Caco-2 (cell line): ENCODE measurements around the gene NFIC. TPM values are rescaled to one million over a fixed set of nuclear protein-coding genes. Genes with fewer than 3 reads are reported as not detected.

Source experiments
- BruUV-seq: library from RNA; stranded (reverse); fragments of 400-500 nt; replicated peaks from 2 replicates; lab custom pipeline; 2021; lab: Mats Ljungman, UMichigan
- CTCF ChIA-PET: fragments of 300-600 bp; sonication (Branson Sonifier 250); formaldehyde crosslinking; loops from one replicate; lab custom pipeline; 2022; ENCODE audit warnings: antibody characterized with exemption; lab: Charles Lee
- POLR2A ChIA-PET: fragments of 300-600 bp; sonication (Branson Sonifier 250); formaldehyde crosslinking; loops from one replicate; lab custom pipeline; 2022; ENCODE audit warnings: antibody characterized with exemption; lab: Charles Lee
- DNase-seq, 2 experiments: peaks; one replicate each; pipeline versions ENCODE4 v3.0.0 to v3.0.0-alpha.2; 2020 to 2022
- H3K27me3 ChIP-seq: replicated peaks from 2 replicates; pipeline ENCODE4 v1.6.0; 2011; ENCODE audit warnings: low read length; ENCODE audit not compliant: control insufficient read depth, insufficient read depth
- H3K36me3 ChIP-seq: 2 replicates; pipeline ENCODE4 v1.5.1; 2011; ENCODE audit warnings: low read length; ENCODE audit not compliant: control insufficient read depth, insufficient read depth
- H3K4me1 ChIP-seq: fragments of 250-450 bp; sonication (Bioruptor Pico); 2 replicates; pipeline ENCODE4 v1.5.1; 2020; ENCODE audit warnings: mild to moderate bottlenecking
- H3K4me3 ChIP-seq: 2 replicates; pipeline ENCODE4 v1.5.1; 2011; ENCODE audit warnings: low read depth, mild to moderate bottlenecking, control low read depth, low read length
- H3K9me3 ChIP-seq: fragments of 250-450 bp; sonication (Bioruptor Pico); 2 replicates; pipeline ENCODE4 v1.5.1; 2020; ENCODE audit warnings: mild to moderate bottlenecking, moderate library complexity
- H3K27ac Mint-ChIP-seq: one replicate; pipeline ENCODE4 v1.8.0; 2022; ENCODE audit warnings: mixed read lengths; ENCODE audit not compliant: unreplicated experiment
- H3K27me3 Mint-ChIP-seq: one replicate; pipeline ENCODE4 v1.8.0; 2022; ENCODE audit warnings: mixed read lengths; ENCODE audit not compliant: insufficient read depth, unreplicated experiment
- H3K36me3 Mint-ChIP-seq: one replicate; pipeline ENCODE4 v1.8.0; 2022; ENCODE audit warnings: mild to moderate bottlenecking, mixed read lengths; ENCODE audit not compliant: insufficient read depth, unreplicated experiment
- H3K4me1 Mint-ChIP-seq: one replicate; pipeline ENCODE4 v1.8.0; 2022; ENCODE audit warnings: low read depth, mixed read lengths; ENCODE audit not compliant: unreplicated experiment
- H3K4me3 Mint-ChIP-seq: one replicate; pipeline ENCODE4 v1.8.0; 2022; ENCODE audit warnings: mild to moderate bottlenecking, moderate library complexity, mixed read lengths; ENCODE audit not compliant: unreplicated experiment
- H3K9me3 Mint-ChIP-seq: one replicate; pipeline ENCODE4 v1.8.0; 2022; ENCODE audit warnings: mixed read lengths; ENCODE audit not compliant: unreplicated experiment
- CTCF ChIP-seq, 2 experiments: fragments of 200-600 bp in 1 of 2; IDR thresholded peaks; 1 replicate in 1 of 2; 2 replicates in 1 of 2; pipeline versions ENCODE4 v1.5.1 to v1.8.0; 2011 to 2022; ENCODE audit warnings: antibody characterized with exemption in 1 of 2, control low read depth in 1 of 2, inconsistent platforms in 1 of 2, low read depth in 1 of 2, low read length in 1 of 2, mild to moderate bottlenecking in 1 of 2, moderate library complexity in 1 of 2; ENCODE audit not compliant: insufficient read depth in 1 of 2, severe bottlenecking in 1 of 2, unreplicated experiment in 1 of 2
- intact Hi-C: fragments of 100-400 bp; cut with micrococcal nuclease; formaldehyde crosslinking; loops from one replicate; pipeline ENCODE4 v1.10.0; 2022; ENCODE audit not compliant: unreplicated experiment
- total RNA-seq: library from RNA; stranded (reverse); gene quantifications from 2 replicates; pipeline ENCODE4 v1.2.3, GENCODE V29; 2022

Gene NFIC
- total RNA-seq, 1 experiment from 2014 or later = 5.1 TPM

DNA sequence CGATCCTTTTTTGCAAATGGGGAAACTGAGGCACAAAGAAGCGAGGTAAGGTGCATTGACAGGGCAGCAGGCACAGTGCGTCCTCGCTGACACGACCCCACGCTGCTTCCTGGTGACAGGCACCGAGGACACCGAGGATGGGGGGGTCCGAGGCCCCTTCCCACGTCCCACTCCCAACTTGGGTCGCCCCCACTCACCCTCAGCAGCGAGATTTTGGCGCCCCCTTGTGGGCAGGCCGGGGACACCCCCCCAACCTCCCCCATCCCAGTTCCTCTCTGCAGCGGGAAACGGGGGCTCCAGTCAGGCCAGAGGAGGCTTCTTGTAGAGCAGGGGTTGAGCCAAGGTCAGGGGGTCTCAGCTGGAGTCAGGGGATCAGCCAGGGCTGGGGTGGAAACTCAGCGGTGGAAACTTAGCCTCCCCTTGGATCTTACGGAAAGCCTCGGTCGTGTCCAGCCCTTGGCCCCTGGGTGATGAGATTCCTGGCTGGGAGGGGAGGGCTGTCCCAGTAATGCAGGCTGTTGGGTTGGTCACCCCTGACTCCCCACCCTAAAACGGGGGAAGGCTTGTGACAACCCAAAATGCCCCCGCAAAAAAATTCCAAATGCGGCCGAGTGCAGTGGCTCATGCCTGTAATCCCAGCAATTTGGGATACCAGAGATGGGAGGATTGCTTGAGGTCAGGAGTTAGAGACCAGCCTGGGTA is 105.7 kb downstream of the NFIC start:
- intact Hi-C loops = no loop called here
- H3K27me3 ChIP-seq = no peaks in the 10 kb centered on the region
- peak; percentile 57 to 58 for TF ChIP-seq CTCF (IDR thresholded peaks at IDR 0.05; ENCODE audit: insufficient read depth in 1 of 2, low read depth in 1 of 2, low read length in 1 of 2, severe bottlenecking in 1 of 2, unreplicated experiment in 1 of 2)
- H3K27me3 Mint-ChIP-seq = no peaks in the 10 kb centered on the region
- H3K4me1 ChIP-seq = peaks cover 32% of the 10 kb centered on the region
- H3K4me1 Mint-ChIP-seq = no peaks in the 10 kb centered on the region
- no peak overlapping the region for H3K4me3 Mint-ChIP-seq
- DNase-seq = no peak
- no peaks in the 10 kb centered on the region for H3K36me3 ChIP-seq
- BruUV-seq = no TSS peak
- ChIA-PET POLR2A (no interaction called here), CTCF (interaction anchor here (1.3 kb wide), 2 partner anchors 13 to 42 kb away, joined by 5 to 7 read pairs; no protein-coding TSS in a partner anchor)
- no peak overlapping the region for H3K4me3 ChIP-seq
- H3K9me3 Mint-ChIP-seq = no peaks in the 10 kb centered on the region
- no peaks in the 10 kb centered on the region for H3K36me3 Mint-ChIP-seq
- H3K27ac Mint-ChIP-seq = no peak overlapping the region
- H3K9me3 ChIP-seq = no peaks in the 10 kb centered on the region

DNA sequence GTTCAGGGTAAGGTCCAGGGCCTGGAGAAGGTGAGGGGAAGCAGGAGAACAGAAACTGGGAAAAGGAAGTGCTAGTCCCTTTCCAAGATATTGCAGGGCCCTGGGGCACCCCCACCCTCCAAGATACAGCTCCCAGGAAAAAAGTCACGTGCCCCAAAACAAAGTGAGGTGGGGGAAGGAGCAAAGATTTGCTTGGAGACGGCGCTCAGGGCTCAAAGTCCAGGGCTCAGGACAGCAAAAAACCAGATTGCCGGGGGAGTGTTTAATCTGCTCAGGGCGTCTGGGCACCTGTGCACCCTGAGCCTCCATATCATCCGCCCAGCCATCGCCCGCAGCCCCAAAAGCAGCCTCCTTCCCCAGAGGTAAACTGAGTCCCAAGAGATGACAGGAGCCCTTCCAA is 107.6 kb downstream of the NFIC start:
- no peaks in the 10 kb centered on the region for H3K9me3 ChIP-seq
- no TSS peak for BruUV-seq
- Mint-ChIP-seq H3K9me3 (no peaks in the 10 kb centered on the region), H3K27me3 (no peaks in the 10 kb centered on the region), H3K36me3 (peaks cover 6% of the 10 kb centered on the region), H3K4me1 (no peaks in the 10 kb centered on the region), H3K4me3 (no peak overlapping the region), H3K27ac (no peak overlapping the region)
- intact Hi-C loops = no loop called here
- CTCF ChIA-PET = interaction anchor here (0.6 to 1.1 kb wide), 3 partner anchors 11 to 44 kb away, joined by 3 to 12 read pairs (median 4); no protein-coding TSS in a partner anchor
- DNase-seq = peak; percentile 77 to 89
- H3K4me1 ChIP-seq = peaks cover 32% of the 10 kb centered on the region
- POLR2A ChIA-PET = no interaction called here
- H3K27me3 ChIP-seq = no peaks in the 10 kb centered on the region
- no peak for TF ChIP-seq CTCF (IDR thresholded peaks at IDR 0.05; ENCODE audit: insufficient read depth in 1 of 2, low read depth in 1 of 2, low read length in 1 of 2, severe bottlenecking in 1 of 2, unreplicated experiment in 1 of 2)
- no peaks in the 10 kb centered on the region for H3K36me3 ChIP-seq
- peak overlapping the region; percentile 4; the same call in 1 of the 2 replicates for H3K4me3 ChIP-seq

DNA sequence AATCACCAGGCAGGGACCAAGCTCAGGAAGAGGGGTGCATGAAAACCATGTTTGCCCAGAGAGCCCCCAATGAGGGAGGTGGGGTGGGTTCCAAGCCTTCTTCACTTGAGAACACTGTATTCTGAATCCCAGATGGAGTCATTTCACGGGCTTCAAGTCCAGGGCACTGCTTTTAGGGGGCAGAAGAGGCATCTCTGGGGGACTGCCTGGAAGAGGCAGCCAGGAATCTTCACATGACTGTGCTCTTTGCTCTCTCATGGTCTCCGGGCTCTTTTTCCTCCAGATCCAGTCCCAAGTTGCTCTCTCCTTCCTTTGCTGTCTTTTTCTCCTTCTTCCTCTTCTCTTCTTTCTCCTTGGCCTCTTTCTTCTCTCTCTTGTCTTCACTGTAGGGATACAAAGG is 108.2 kb downstream of the NFIC start:
- Histone ChIP-seq H3K4me3 (no peak overlapping the region), H3K36me3 (no peaks in the 10 kb centered on the region), H3K27me3 (no peaks in the 10 kb centered on the region), H3K4me1 (peaks cover 32% of the 10 kb centered on the region), H3K9me3 (no peaks in the 10 kb centered on the region)
- DNase-seq = no peak
- Mint-ChIP-seq H3K27me3 (no peaks in the 10 kb centered on the region), H3K4me3 (no peak overlapping the region), H3K9me3 (no peaks in the 10 kb centered on the region), H3K4me1 (no peaks in the 10 kb centered on the region), H3K27ac (no peak overlapping the region), H3K36me3 (peaks cover 6% of the 10 kb centered on the region)
- no peak for TF ChIP-seq CTCF (IDR thresholded peaks at IDR 0.05; ENCODE audit: insufficient read depth in 1 of 2, low read depth in 1 of 2, low read length in 1 of 2, severe bottlenecking in 1 of 2, unreplicated experiment in 1 of 2)
- CTCF ChIA-PET = interaction anchor here (1.0 to 1.1 kb wide), 2 partner anchors 11 to 45 kb away, joined by 3 to 12 read pairs; no protein-coding TSS in a partner anchor
- BruUV-seq = no TSS peak
- POLR2A ChIA-PET = no interaction called here
- intact Hi-C loops = no loop called here
